ENCODE data around the gene NOLC1. TPM values are rescaled to one million over a fixed set of nuclear protein-coding genes. Genes with fewer than 3 reads are reported as not detected.
A peak's percentile ranks its signal among the peaks of the same experiment; 100 is the strongest.

NOLC1 gene
- total RNA-seq, 1 donor from 2014 or later: 25.8 TPM

DNA sequence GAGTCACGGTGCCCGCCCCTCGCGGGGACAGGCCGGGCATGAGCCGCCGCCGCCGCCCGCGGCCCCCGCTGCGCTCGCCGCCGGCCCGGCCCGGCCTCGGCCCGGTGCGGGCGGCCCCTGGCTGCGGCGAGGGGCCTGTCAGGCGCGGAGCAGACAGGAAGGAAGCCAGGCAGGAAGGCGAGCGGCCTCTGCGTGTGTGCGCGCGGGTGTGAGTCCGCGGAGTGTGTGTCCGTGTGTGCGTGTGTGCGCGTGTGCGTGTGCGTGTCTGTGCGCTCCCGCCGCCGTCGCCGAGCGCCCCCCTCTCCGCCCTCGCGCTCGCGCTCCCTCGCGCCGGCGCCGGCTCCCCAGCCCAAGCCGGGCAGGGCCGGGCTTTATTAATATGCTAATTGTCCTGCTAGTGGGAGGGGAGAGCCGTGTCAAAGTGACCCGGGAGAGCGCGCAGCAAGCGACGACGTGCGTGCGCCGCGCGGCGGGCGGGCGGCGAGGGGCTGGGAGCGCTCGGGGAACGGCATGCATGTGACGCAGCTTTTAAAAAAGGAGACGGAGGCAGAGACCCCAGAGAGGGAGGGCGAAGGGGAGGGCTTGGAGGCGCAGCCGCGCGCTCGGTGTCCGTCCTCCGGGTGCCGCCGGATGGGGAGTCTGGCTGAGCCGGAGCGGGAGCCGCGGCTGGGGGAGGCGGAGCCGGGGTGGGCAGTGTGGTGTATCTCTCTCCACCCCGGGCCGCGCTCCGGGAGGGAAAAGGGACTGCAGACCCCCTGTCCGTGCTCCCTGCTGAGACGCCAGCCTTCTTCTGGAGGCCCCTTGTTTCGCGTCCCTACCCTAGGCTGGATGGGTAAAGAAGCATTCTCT, 31.8 kb upstream of the NOLC1 start, which contains the start of gene LDB1:
LDB1 (minus strand) TSS at position 227 of the 849 bp plus-strand sequence. CDS start 258 bp downstream, outside the sequence.
- intact Hi-C loops (cut with DNase I): no loop called here
- peak; percentile 91 for DNase-seq (ENCODE audit: missing footprints)
- ATAC-seq: peak; percentile 80

DNA sequence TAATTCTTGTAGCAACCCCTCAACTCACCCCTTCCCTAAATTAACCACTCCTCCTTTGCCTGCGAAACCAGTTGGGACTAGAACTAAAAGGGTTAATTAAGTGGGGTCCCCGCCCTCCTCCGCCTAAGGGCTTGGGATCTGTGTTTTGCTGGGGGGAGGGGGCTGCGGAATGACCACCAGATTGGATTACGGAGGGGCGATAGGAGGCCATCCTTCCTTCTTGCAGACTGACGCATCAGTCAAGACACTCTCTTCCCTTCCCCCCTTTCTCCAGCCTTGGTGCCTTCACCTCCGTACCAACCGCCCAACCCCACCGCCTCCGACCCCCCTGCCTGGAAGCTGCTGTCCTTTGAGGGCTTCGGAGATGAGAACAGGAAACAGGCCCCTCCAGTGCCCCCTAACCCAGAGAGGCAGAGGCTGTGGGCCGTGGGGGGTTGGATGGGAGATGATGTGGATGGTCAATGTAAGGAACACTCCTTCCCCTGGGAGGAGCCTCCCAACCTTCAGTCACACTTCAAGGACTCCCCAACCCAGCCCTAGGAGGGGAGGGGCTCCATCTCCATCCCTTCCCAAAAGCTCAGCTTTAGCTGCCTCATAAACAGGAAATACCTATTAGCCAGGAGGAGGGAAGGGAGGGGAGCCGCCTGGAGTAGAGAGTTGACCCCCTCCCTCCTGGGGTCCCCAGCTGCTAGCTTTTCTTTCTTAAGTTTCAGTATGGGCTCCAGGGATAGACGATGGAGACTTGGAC, 31.0 kb upstream of the NOLC1 start:
- ATAC-seq (peak; percentile 11), DNase-seq (ENCODE audit: missing footprints) (peak; percentile 61)
- intact Hi-C loops (cut with DNase I): no loop called here

DNA sequence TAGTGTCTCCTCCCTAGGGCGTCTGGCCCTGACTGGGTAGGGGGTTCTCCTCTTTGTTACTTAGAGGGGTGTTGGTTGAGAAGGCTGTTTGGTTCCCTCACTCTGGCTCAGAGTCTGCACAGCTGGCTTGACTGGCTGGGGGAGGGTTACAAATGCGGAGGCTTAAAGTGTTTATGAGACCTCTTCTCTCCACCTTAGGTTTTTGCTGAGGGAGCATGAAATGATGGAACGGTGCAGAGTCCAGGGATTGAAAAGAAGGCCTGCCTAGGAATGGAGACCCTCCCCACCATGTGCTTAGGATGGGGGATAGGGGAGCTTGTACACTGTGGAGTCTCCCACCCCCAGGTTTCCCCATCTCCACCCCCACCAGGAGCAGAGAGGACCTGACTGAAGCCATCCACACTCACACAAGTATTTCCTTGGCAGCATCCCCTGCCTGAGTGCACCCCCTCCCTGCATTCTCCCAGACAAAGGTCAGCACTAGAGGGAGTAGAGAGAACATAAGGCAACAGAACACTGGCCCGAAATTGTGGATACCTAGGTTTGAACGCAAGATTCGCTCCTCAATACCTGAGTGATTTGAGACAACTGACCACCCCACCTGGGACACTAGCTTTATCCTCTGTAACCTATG, 30.3 kb upstream of the NOLC1 start:
- intact Hi-C loops (cut with DNase I): no loop called here
- no peak for DNase-seq (ENCODE audit: missing footprints)
- ATAC-seq: peak; percentile 14

GRCh38 chr10:102122450-102122849, 29.7 kb upstream of the NOLC1 start:
- intact Hi-C loops (cut with DNase I): no loop called here
- ATAC-seq: no peak
- no peak for DNase-seq (ENCODE audit: missing footprints)

DNA sequence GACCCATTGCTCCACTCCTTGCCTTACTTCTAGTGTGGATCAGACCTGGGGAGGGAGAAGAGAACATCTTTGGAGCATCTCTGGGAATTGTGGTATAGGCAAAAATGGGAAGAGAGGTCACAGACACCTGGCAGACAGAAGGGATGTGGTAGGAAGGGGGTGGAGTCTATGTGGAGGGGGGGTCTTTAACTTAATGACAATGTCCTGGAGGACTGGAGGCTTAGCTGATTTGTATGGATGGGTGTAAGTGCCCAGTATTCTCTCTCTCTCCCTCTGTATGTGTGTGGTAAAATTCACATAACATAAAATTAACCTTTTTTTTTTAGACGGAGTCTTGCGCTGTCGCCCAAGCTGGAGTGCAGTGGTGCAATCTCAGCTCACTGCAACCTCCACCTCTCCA, 29.0 kb upstream of the NOLC1 start:
- intact Hi-C loops (cut with DNase I): no loop called here
- ATAC-seq (no peak), DNase-seq (ENCODE audit: missing footprints) (no peak)

DNA sequence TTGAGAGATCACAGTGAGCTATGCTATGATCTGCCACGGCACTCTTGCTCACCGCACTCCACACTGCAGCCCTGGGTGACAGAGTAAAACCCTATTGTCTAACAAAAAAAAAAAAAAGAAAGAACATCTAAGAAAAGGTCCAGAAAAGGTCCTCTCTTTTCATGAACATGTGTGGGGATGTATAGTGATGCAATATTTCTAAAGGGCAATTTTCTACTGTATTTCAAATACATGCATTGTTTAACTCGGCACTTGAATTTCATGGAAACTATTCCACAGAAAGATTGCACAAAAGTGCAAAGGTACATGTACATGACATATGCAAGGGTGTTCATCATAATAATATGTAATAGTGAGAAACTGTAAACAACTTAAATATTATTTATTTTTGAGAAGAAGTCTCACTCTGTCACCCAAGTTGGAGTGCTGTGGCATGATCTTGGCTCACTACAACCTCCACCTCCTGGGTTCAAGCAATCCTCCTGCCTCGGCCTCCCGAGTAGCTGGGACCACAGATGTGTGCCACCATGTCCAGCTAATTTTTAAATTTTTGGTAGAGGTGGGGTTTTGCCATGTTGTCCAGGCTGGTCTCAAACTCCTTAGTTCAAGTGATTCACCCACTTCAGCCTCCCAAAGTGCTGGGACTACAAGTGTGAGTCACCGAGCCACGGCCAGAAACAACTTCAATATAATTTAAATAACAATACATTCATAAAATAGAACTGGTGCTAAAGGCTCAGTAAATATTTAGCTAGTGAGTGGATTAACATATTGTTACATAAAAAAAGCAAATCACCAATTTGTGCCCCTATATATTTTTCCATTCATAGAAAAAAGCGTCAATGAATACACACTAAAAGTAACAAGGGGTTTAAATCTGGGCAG, 20.7 kb upstream of the NOLC1 start:
- ATAC-seq: no peak
- intact Hi-C loops (cut with DNase I): loop anchor here (1.0 kb wide), 1 partner anchor 21 kb away; the partner anchor contains the start of gene NOLC1

GRCh38 chr10:102132193-102132562, 20.0 kb upstream of the NOLC1 start:
- intact Hi-C loops (cut with DNase I): loop anchor here (1.0 kb wide), 1 partner anchor 20 kb away; the partner anchor contains the start of gene NOLC1
- no peak for DNase-seq (ENCODE audit: missing footprints)
- no peak for ATAC-seq

More for the DNA sequence above, 20.7 kb upstream of the NOLC1 start:
- DNase-seq (ENCODE audit: missing footprints): no peak

DNA sequence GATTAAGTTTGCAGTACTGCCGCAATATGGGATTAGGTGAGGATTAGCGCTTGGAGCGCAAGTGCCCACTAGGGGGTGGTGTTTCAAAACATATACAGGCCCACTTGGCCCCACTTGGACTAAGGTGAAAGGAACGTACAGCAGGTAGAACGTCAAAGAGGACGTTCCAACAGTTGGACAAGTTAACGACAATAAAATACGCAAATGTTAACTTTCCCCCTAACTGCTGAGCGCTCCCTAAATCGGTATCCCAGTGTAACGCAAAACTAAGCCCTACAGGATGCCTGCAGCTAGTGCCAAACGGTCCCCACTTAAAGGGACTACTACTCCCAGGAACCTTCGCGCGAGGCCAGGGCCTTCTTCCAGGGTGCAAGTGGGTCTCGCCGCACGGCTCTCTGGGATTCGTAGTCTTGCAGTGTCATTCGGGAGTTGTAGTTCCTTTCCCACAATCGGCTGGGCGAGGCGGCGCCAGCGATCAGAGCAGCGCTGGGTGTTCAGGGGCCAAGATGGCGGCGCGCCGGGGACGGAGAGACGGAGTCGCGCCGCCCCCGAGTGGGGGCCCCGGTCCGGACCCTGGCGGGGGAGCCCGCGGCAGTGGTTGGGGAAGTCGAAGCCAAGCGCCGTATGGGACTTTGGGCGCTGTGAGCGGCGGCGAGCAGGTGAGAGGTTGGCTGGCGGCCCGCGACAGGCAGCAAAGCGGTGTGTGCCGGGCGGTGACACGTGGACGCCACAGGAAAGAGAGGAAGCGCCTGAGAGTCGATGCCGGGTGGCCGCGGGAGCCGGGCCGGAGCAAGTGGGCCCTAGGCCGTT, 19.4 kb upstream of the NOLC1 start, which contains the start of gene PPRC1:
PPRC1 (plus strand) TSS at position 478 of the 810 bp plus-strand sequence; CDS start at position 507, 29 bp downstream.
- DNase-seq (ENCODE audit: missing footprints) (peak; percentile 100), ATAC-seq (peak; percentile 97)
- intact Hi-C loops (cut with DNase I): loop anchor here (1.0 kb wide), 1 partner anchor 20 kb away; the partner anchor contains the start of gene NOLC1

DNA sequence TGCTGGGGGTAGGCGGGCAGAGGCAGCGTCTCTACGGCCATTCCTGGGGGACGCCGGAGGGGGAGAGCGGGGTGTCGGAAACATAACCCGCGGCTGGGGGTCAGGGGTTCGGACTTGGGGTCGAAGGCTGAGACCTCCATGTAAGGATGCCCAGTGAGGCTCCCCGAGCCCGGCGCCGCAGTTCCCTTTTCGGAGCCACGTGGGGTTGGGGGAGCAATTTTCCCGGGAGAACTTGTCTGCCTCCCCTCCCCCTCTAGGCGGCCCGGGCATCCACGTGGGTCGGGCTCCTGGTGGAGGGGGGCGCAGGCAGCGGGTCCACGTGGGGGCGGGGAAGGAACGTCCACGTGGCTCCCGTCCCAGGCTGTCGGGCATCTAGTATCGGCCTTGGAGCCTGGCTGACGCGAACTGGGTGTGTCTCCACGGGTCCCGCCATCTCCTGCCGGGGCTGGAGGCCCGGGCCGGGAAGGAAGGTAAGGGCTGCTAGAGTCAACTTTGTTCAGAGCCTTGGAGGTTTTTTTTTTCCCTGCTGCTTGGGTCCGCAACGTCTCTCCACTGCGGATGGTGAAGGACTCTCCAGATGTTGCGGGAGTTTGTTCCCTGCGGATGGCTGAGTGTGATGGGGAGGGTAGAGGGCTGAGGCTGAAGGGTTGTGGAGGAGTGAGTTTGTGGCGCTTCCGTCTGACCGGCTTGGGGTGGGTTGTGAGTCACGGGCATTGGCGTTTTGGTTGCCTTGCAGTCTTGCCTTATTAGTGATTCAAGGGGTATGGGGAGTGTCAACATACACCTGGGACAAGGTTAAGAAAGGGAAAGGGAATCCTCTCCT, 18.6 kb upstream of the NOLC1 start:
- DNase-seq (ENCODE audit: missing footprints) (peak; percentile 85), ATAC-seq (peak; percentile 31)
- intact Hi-C loops (cut with DNase I): no loop called here

DNA sequence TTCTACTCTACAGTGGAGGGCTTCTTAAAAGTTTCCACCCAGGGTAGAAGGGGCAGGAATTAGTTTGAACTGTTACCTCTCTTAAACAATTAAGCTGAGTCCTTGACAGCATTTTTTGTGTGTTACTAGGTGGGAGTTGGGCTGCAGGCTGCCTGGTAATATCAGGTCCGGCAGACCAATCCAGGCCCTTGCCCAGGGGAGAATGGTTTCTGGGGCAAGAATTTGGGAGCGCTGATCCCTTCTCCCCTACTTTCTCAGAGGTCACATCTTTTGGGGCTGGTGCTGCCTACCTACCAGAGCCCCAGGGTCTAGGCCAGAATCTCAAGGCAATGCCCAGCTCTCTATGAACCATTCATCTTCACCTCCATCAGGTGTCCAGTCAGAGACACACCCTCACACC, 17.8 kb upstream of the NOLC1 start:
- DNase-seq (ENCODE audit: missing footprints) (no peak), ATAC-seq (no peak)
- intact Hi-C loops (cut with DNase I): no loop called here

DNA sequence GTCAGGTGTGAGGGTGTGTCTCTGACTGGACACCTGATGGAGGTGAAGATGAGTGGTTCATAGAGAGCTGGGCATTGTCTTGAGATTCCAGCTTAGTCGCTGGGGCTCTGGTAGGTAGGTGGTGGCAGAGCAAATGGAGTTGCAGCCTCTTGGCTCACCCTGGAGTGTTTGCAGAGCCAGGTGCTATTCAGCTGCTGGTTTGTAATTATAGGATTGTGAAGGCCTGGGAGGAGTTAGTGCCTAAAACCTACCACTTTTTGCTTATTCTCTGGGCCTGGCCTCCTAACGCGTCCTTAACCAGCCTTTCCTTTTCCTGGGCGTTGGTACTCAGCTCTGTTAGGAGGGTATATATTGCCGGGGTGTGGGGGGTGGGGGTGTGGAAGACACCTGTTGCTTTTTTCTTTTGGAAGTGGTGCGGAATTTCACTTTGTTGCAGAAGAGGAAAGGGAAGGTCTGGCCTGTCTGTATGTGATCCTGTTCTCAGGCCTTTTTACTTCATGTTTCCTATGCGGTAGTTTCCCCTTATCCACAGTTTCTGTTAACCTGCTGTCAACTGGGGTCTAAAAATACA, 16.1 kb upstream of the NOLC1 start:
- intact Hi-C loops (cut with DNase I): no loop called here
- ATAC-seq: no peak
- DNase-seq (ENCODE audit: missing footprints): peak; percentile 16

- ATAC-seq: no peak
- intact Hi-C loops (cut with DNase I): no loop called here
- peak; percentile 32 for DNase-seq (ENCODE audit: missing footprints)
Observed at GRCh38 chr10:102139281-102140110, 12.7 kb upstream of the NOLC1 start.

GRCh38 chr10:102140218-102140617, 12.0 kb upstream of the NOLC1 start:
- no peak for ATAC-seq
- intact Hi-C loops (cut with DNase I): no loop called here
- DNase-seq (ENCODE audit: missing footprints): peak; percentile 33

DNA sequence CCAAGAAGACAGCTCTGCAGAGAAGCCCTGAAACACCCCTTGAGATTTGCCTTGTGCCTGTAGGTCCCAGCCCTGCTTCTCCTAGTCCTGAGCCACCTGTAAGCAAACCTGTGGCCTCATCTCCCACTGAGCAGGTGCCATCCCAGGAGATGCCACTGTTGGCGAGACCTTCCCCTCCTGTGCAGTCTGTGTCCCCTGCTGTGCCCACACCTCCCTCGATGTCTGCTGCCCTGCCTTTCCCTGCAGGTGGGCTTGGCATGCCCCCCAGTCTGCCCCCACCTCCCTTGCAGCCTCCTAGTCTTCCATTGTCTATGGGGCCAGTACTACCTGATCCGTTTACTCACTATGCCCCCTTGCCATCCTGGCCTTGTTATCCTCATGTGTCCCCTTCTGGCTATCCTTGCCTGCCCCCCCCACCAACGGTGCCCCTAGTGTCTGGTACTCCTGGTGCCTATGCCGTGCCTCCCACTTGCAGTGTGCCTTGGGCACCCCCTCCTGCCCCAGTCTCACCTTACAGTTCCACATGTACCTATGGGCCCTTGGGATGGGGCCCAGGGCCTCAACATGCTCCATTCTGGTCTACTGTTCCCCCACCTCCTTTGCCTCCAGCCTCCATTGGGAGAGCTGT, 11.2 kb upstream of the NOLC1 start:
- intact Hi-C loops (cut with DNase I): no loop called here
- DNase-seq (ENCODE audit: missing footprints) (peak; percentile 30), ATAC-seq (no peak)

- DNase-seq (ENCODE audit: missing footprints) (peak; percentile 22), ATAC-seq (no peak)
- intact Hi-C loops (cut with DNase I): no loop called here
Observed at GRCh38 chr10:102141583-102142107, 10.5 kb upstream of the NOLC1 start.

Measured in Right ventricle myocardium inferior (tissue), 1 donor.